D721Med (cell line): Measurements from ENCODE around the gene NRSN2.
A peak's percentile ranks its signal among the peaks of the same experiment; 100 is the strongest.
"Not testable (repeated sequence)": the region's sequence is repeated elsewhere in the genome, so short reads cannot be mapped to it uniquely, and the experiment has no call there.

ENCODE experiments used
- DNase-seq: peaks from one replicate; pipeline ENCODE4 v3.0.0; 2011; ENCODE audit warnings: low spot score; ENCODE audit not compliant: insufficient read length
- FAIRE-seq: peaks from 2 replicates; lab custom pipeline; 2011; peaks lifted over from hg19 to GRCh38; lab: Jason Lieb, UNC
- TF ChIP-seq, protein P1 (sequence below): IDR thresholded peaks from 2 replicates; pipeline ENCODE4 v1.5.1; 2012; ENCODE audit warnings: mild to moderate bottlenecking, control low read depth; ENCODE audit not compliant: insufficient read depth; ENCODE audit errors: missing control alignments

NRSN2 gene

GRCh38 chr20:366719-367485 lies 20.0 kb downstream of the NRSN2 start:
- FAIRE-seq (no peak), DNase-seq (no peak)
- TF ChIP-seq, protein P1, sequence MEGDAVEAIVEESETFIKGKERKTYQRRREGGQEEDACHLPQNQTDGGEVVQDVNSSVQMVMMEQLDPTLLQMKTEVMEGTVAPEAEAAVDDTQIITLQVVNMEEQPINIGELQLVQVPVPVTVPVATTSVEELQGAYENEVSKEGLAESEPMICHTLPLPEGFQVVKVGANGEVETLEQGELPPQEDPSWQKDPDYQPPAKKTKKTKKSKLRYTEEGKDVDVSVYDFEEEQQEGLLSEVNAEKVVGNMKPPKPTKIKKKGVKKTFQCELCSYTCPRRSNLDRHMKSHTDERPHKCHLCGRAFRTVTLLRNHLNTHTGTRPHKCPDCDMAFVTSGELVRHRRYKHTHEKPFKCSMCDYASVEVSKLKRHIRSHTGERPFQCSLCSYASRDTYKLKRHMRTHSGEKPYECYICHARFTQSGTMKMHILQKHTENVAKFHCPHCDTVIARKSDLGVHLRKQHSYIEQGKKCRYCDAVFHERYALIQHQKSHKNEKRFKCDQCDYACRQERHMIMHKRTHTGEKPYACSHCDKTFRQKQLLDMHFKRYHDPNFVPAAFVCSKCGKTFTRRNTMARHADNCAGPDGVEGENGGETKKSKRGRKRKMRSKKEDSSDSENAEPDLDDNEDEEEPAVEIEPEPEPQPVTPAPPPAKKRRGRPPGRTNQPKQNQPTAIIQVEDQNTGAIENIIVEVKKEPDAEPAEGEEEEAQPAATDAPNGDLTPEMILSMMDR: no peak

DNA sequence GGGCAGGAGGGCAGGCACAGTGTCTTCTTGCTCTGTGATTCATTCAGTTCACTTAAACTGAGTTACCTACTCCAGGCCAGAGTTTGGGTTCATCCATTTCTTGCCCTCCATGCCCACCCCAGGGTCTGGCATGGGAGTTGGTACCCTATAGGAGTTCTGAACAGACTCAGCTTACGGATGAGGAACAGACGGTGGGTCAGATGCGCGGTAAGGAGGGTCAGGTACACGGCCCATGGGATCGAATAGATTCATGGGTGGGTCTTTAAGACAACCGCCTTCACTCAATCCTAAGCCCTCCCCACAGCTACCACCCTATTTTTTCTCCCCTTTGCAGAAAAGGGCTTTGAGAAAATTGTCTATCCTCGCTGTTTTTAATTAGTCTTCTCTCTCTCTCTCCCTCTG lies 20.6 kb downstream of the NRSN2 start:
- FAIRE-seq (no peak), DNase-seq (no peak)
- TF ChIP-seq, protein P1: no peak

DNA sequence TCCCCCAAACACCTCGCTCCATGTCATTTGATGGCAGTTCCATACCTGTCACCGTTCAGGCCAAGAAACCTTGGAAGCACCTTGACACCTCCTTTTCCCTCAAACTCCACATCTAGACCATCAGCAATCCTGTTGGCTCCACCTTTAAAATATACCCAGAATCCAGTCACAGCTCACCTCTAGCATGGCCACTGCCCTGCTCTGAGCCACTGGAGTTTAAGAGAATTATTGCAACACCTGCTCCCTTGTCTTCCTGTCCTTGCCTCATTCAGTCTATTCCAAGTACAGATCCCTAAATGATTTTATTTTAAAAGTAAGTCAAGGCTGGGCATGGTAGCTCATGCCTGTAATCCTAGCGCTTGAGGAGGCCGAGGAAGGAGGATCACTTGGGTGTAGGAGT lies 22.0 kb downstream of the NRSN2 start:
- TF ChIP-seq, protein P1: no peak
- DNase-seq: no peak
- no peak for FAIRE-seq

GRCh38 chr20:370151-370600 lies 23.3 kb downstream of the NRSN2 start:
- no peak for FAIRE-seq
- TF ChIP-seq, protein P1: no peak
- no peak for DNase-seq

DNA sequence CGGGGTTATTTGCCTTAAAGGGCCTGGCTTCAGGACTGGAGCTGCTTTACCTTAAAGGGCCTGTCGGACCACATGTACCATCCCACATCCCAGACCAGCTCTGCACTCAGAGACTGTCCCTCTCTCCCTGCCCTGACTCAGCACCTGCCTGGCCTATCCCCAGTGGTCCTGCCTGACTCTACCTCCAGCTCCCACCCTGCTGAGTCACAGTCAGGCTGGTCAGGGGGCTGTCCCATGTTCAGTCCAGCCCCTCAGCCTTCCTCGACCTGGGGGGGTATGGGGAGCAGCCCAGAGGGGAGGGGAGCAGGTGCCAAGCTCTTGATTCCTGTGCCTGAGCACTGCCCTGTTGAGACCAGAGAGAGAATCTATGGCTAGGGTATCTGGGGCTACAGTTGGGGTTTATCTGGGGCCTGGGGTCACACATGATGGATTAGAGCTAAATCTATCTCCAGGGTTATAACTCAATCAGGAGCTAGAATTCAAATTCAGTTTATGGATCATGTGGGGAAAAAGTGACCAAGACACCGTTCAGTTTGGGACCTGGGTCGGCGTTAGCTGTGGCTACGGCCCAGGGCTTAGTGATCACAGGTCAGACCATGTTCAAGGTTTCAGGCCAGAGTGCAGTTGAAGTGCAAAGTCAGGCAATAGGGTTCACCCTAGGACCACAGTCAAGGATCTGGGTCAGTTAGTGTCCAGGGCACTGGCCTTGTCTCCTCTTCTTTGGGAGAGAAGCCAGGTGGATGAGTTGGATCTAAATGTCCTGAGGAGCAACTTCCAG lies 24.3 kb downstream of the NRSN2 start:
- TF ChIP-seq, protein P1: no peak
- DNase-seq (no peak), FAIRE-seq (no peak)

GRCh38 chr20:371755-372542 lies 25.0 kb downstream of the NRSN2 start:
- DNase-seq: no peak
- no peak for FAIRE-seq
- TF ChIP-seq, protein P1: peak; percentile 3

GRCh38 chr20:372543-373082 lies 25.7 kb downstream of the NRSN2 start:
- not testable (repeated sequence) for FAIRE-seq, DNase-seq
